Osteoblast (primary cell): ENCODE results near the gene WDR86. TPM values are rescaled to one million over a fixed set of nuclear protein-coding genes. Genes with fewer than 3 reads are reported as not detected.

Source experiments
- DNase-seq: peaks from one replicate; pipeline ENCODE4 v3.0.0; 2011; ENCODE audit warnings: low spot score, mixed read lengths; ENCODE audit not compliant: insufficient read length; ENCODE audit errors: missing footprints
- H2AFZ ChIP-seq: 2 replicates; pipeline ENCODE4 v1.6.0; 2011; ENCODE audit warnings: mild to moderate bottlenecking, low read length
- H3K27ac ChIP-seq: 2 replicates; pipeline ENCODE4 v1.5.1; 2011; ENCODE audit warnings: mild to moderate bottlenecking, low read depth, low read length, moderate library complexity
- H3K27me3 ChIP-seq: 2 replicates; pipeline ENCODE4 v1.6.0; 2012; ENCODE audit warnings: mild to moderate bottlenecking, control low read depth, inconsistent platforms, low read length, moderate library complexity; ENCODE audit not compliant: insufficient read depth
- H3K36me3 ChIP-seq: 2 replicates; pipeline ENCODE4 v1.5.1; 2011; ENCODE audit warnings: mild to moderate bottlenecking, low read length, control low read depth, moderate library complexity; ENCODE audit not compliant: insufficient read depth
- H3K4me1 ChIP-seq: 2 replicates; pipeline ENCODE4 v1.5.1; 2011; ENCODE audit warnings: mild to moderate bottlenecking, low read length, control low read depth, moderate library complexity; ENCODE audit not compliant: insufficient read depth
- H3K4me2 ChIP-seq: 2 replicates; pipeline ENCODE4 v1.6.0; 2011; ENCODE audit warnings: mild to moderate bottlenecking, low read length; ENCODE audit not compliant: insufficient read depth
- H3K4me3 ChIP-seq: fragments of 200-600 bp; sonication (generic); 3 replicates; pipeline ENCODE4 v1.5.1; 2012; ENCODE audit warnings: mild to moderate bottlenecking, low read length, inconsistent platforms; ENCODE audit not compliant: insufficient read depth
- H3K79me2 ChIP-seq: 2 replicates; pipeline ENCODE4 v1.6.0; 2012; ENCODE audit warnings: mild to moderate bottlenecking, low read length, control low read depth, inconsistent platforms; ENCODE audit not compliant: insufficient read depth
- H3K9me3 ChIP-seq: 2 replicates; pipeline ENCODE4 v1.5.1; 2011; ENCODE audit warnings: low read depth, low read length, control low read depth
- H4K20me1 ChIP-seq: 2 replicates; pipeline ENCODE4 v1.6.0; 2012; ENCODE audit warnings: mild to moderate bottlenecking, low read length, control low read depth; ENCODE audit not compliant: insufficient read depth
- total RNA-seq: library from RNA; depleted of rRNA; stranded (reverse); fragments of >200 nt; gene quantifications from 2 replicates; pipeline ENCODE4 v1.2.3, GENCODE V29; 2012
- TF ChIP-seq, protein P1 (sequence below): IDR thresholded peaks from 2 replicates; pipeline ENCODE4 v1.5.1; 2011; ENCODE audit warnings: mild to moderate bottlenecking, low read depth, low read length, moderate library complexity; ENCODE audit errors: extremely low read depth

WDR86 gene
- total RNA-seq, 1 donor = 15.6 TPM

DNA sequence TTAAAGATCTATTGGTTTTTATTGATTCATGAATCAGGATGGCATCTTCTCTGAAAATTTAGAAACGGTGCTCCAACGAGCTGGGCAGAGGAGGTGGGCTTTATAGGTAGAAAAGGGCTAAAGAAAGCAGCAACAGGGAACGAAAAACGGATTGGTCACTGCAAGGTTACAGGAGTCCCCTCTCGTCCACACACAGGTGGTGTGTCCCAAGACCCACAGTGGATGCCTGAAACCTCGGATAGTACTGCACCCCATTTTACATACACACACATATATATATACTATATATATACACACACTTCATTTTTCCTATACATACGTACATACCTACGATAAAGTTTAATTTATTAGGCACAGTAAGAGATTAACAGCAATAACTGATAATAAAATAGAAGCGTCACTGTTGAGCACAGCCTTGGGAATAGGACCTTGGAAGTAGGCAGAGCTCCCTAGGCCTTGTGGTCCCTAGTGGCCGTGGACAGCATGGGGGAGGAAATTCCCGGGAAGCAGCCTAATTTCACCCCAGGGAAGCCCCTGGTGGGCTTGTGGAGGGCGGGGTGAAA, 69.0 kb downstream of the WDR86 start:
- peak overlapping the region; percentile 78 for H3K4me2 ChIP-seq
- DNase-seq = peak; percentile 37
- H3K79me2 ChIP-seq = peaks cover 18% of the 10 kb centered on the region
- no peak overlapping the region for H3K27ac ChIP-seq
- peak overlapping the region; percentile 88 for H3K4me3 ChIP-seq
- H3K9me3 ChIP-seq = no peaks in the 10 kb centered on the region
- TF ChIP-seq, protein P1, sequence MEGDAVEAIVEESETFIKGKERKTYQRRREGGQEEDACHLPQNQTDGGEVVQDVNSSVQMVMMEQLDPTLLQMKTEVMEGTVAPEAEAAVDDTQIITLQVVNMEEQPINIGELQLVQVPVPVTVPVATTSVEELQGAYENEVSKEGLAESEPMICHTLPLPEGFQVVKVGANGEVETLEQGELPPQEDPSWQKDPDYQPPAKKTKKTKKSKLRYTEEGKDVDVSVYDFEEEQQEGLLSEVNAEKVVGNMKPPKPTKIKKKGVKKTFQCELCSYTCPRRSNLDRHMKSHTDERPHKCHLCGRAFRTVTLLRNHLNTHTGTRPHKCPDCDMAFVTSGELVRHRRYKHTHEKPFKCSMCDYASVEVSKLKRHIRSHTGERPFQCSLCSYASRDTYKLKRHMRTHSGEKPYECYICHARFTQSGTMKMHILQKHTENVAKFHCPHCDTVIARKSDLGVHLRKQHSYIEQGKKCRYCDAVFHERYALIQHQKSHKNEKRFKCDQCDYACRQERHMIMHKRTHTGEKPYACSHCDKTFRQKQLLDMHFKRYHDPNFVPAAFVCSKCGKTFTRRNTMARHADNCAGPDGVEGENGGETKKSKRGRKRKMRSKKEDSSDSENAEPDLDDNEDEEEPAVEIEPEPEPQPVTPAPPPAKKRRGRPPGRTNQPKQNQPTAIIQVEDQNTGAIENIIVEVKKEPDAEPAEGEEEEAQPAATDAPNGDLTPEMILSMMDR = peak; percentile 9
- H4K20me1 ChIP-seq = peaks cover 4% of the 10 kb centered on the region
- no peaks in the 10 kb centered on the region for H3K27me3 ChIP-seq
- H2AFZ ChIP-seq = peak overlapping the region; percentile 90
- peaks cover 7% of the 10 kb centered on the region for H3K36me3 ChIP-seq
- H3K4me1 ChIP-seq = peaks cover 10% of the 10 kb centered on the region

DNA sequence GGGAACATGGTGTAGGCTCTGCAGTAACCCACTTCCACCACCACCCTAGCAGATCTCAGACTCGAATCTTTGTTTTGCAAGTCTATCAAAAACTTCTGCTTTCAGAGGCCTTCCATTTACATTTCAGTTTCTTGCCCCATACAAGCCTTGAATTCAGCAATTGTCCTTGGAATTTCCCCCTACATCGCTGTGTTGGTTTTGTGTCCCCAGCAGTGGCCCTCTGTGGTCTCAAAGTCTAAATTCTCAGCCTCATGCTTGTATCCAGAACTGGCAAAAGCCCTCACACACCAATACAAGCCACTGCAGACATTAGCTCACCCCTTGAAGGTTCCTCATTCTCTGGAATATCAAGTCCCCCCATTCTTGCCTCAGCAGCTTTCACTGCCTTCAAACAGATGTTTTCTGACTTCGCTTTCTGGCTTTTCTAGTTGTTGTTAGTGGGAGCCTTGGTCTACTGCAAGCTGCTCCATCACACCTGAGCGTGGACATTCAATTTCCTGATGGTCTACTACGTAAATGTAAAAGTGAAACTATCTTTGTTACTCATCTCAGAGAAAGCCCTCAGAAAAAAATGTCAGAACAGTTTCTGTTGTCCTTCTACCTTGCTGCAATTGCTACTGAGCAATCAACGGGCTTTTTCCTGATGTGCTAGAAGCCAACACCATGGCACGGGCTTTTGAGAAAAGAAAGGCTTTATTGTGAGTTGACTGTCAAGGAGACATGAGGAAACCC, 70.0 kb downstream of the WDR86 start:
- no peaks in the 10 kb centered on the region for H3K27me3 ChIP-seq
- no peak for DNase-seq
- H3K27ac ChIP-seq = no peak overlapping the region
- TF ChIP-seq, protein P1 = no peak
- H3K4me3 ChIP-seq = peak overlapping the region; percentile 34
- H3K4me1 ChIP-seq = peaks cover 10% of the 10 kb centered on the region
- no peaks in the 10 kb centered on the region for H3K9me3 ChIP-seq
- peak overlapping the region; percentile 68 for H2AFZ ChIP-seq
- H3K36me3 ChIP-seq = no peaks in the 10 kb centered on the region
- peak overlapping the region; percentile 39 for H3K4me2 ChIP-seq
- peaks cover 18% of the 10 kb centered on the region for H3K79me2 ChIP-seq
- H4K20me1 ChIP-seq = peaks cover 4% of the 10 kb centered on the region

DNA sequence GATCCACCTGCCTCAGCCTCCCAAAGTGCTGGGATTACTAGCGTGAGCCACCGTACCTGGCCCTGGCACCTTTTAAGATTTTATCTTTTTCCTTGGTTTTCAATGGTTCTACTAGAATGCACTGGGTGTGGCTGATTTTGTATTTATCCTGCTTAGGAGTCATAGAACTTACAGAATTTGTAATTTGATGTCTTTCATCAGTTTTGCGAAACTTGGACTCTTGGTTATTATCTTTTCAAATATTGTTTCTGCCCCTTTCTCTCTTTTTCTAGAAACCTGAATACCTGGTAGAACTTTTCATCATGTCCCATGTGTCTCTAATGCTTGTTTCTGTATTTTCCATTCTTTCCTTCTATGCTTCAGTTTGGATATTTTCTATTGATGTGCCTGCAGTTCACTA, 71.0 kb downstream of the WDR86 start:
- TF ChIP-seq, protein P1 = no peak
- H3K9me3 ChIP-seq = no peaks in the 10 kb centered on the region
- DNase-seq = no peak
- H3K27ac ChIP-seq = no peak overlapping the region
- H3K36me3 ChIP-seq = no peaks in the 10 kb centered on the region
- H3K79me2 ChIP-seq = peaks cover 15% of the 10 kb centered on the region
- H2AFZ ChIP-seq = no peak overlapping the region
- H3K4me2 ChIP-seq = no peak overlapping the region
- peaks cover 10% of the 10 kb centered on the region for H3K4me1 ChIP-seq
- H3K27me3 ChIP-seq = no peaks in the 10 kb centered on the region
- no peak overlapping the region for H3K4me3 ChIP-seq
- peaks cover 4% of the 10 kb centered on the region for H4K20me1 ChIP-seq

DNA sequence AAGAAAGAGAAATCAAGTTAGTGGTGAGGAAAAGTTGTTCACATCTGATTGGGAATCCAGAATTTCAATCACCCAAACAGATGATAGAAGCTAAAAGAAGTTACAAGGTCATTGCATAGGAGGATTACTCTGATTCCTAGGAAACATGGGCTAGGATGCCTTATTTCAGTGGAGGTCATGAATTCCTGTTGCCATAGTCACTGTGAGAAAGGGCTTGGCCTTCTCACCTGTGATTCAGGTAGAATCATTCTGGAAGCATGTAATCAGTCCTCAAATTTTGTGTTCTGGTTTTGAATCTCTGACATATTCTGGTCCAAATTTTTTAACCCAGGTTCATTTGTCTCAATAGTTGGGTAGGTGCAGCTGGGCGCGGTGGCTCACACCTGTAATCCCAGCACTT, 72.5 kb downstream of the WDR86 start:
- Histone ChIP-seq H3K27ac (no peak overlapping the region), H3K36me3 (no peaks in the 10 kb centered on the region), H4K20me1 (no peaks in the 10 kb centered on the region), H3K4me1 (no peaks in the 10 kb centered on the region), H3K4me3 (no peak overlapping the region), H3K79me2 (peaks cover under 1% of the 10 kb centered on the region), H3K27me3 (no peaks in the 10 kb centered on the region), H3K4me2 (no peak overlapping the region), H3K9me3 (no peaks in the 10 kb centered on the region), H2AFZ (no peak overlapping the region)
- TF ChIP-seq, protein P1 = no peak
- DNase-seq = no peak
